Measurements from ENCODE around the gene PRR29. TPM values are rescaled to one million over a fixed set of nuclear protein-coding genes. Genes with fewer than 3 reads are reported as not detected.
"Not testable (repeated sequence)": the region's sequence is repeated elsewhere in the genome, so short reads cannot be mapped to it uniquely, and the experiment has no call there.

PRR29 gene
- total and polyA plus RNA-seq, 8 donors = 0.08 to 0.92 (median 0.50) TPM; not detected in 5

- 69 to 81% (median 72%) methylated on average over 9 to 10 of the region's 10 CpGs for WGBS, 5 donors
- Histone ChIP-seq H3K36me3 (no peaks in the 10 kb centered on the region), H3K9me3 (no peaks in the 10 kb centered on the region), H3K27me3 (peaks cover 0 to 20% (median 0%) of the 10 kb centered on the region in 3 donors), H3K4me1 (no peaks in the 10 kb centered on the region), H3K27ac (no peak overlapping the region), H3K4me3 (no peak overlapping the region)
- TF ChIP-seq EP300 (IDR thresholded peaks at IDR 0.05) (no peak), POLR2A (IDR thresholded peaks at IDR 0.05) (no peak), POLR2AphosphoS5 (IDR thresholded peaks at IDR 0.05) (no peak)
- TF ChIP-seq, protein P1, sequence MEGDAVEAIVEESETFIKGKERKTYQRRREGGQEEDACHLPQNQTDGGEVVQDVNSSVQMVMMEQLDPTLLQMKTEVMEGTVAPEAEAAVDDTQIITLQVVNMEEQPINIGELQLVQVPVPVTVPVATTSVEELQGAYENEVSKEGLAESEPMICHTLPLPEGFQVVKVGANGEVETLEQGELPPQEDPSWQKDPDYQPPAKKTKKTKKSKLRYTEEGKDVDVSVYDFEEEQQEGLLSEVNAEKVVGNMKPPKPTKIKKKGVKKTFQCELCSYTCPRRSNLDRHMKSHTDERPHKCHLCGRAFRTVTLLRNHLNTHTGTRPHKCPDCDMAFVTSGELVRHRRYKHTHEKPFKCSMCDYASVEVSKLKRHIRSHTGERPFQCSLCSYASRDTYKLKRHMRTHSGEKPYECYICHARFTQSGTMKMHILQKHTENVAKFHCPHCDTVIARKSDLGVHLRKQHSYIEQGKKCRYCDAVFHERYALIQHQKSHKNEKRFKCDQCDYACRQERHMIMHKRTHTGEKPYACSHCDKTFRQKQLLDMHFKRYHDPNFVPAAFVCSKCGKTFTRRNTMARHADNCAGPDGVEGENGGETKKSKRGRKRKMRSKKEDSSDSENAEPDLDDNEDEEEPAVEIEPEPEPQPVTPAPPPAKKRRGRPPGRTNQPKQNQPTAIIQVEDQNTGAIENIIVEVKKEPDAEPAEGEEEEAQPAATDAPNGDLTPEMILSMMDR (IDR thresholded peaks at IDR 0.05) = no peak
- DNase-seq = no peak
- intact Hi-C loops (cut with DNase I; ENCODE audit: low total_unique reads) = no loop called here
These were observed 23.5 kb upstream of the PRR29 start for GRCh38 chr17:63974594-63975192.

DNA sequence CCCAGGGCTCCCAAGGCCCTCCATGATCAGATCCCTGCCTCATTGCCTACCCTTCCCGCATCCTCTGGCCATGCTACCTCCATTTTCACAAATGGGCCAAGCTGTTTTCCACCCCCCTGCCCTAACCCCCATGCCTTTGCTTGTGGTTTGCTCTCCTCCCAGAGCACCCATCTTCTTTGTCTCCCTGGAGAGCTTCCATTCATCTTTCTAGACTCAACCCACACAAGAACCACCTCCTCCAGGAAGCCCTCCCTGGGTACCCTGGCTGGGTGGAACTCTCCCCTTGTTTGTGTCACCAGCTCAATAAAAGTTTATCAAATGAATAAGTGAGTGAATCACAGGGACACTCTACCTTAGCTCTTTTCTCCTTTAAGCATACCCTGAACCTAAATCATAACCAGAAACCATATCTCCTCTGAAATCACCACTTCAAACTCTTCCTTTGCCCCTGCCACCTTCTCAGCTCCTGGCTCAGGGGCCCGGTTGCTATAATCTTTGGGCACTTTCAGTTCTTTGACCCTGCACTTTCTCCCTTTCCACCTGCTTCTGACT, 22.5 kb upstream of the PRR29 start:
- Histone ChIP-seq H3K9me3 (no peaks in the 10 kb centered on the region), H3K36me3 (no peaks in the 10 kb centered on the region), H3K27ac (no peak overlapping the region), H3K4me1 (peaks cover 0 to 8% (median 0%) of the 10 kb centered on the region in 4 donors), H3K27me3 (peaks cover 0 to 20% (median 0%) of the 10 kb centered on the region in 3 donors), H3K4me3 (no peak overlapping the region)
- 75 to 84% (median 75%) methylated on average over 2 of the region's 2 CpGs for WGBS, 5 donors
- DNase-seq = no peak
- TF ChIP-seq POLR2A (IDR thresholded peaks at IDR 0.05) (no peak), POLR2AphosphoS5 (IDR thresholded peaks at IDR 0.05) (no peak), EP300 (IDR thresholded peaks at IDR 0.05) (no peak)
- TF ChIP-seq, protein P1 (IDR thresholded peaks at IDR 0.05) = no peak
- intact Hi-C loops (cut with DNase I; ENCODE audit: low total_unique reads) = no loop called here

DNA sequence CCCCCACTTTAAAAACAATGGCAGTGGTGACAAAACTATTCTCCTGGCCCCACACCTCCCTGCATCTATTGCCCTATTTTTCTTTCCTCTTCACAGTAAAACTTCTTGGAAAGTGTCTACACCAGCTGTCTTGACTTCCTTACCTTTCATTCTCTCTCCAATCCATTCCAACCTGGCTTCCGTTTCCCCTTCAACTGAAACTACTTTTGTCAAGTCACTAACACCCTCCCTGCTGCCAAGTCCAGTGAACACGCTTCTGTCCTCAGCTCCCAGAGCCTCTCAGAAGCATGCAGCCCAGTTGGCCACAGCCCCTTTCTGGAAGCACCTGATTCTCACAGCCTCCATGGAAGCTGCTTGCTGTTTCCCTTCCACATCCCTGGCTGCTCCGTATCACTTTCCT, 21.4 kb upstream of the PRR29 start:
- peaks cover 0 to 3% (median 3%) of the 10 kb centered on the region in 4 donors for H3K9me3 ChIP-seq
- peaks cover 0 to 20% (median 0%) of the 10 kb centered on the region in 3 donors for H3K27me3 ChIP-seq
- DNase-seq = no peak
- intact Hi-C loops (cut with DNase I; ENCODE audit: low total_unique reads) = no loop called here
- TF ChIP-seq, protein P1 (IDR thresholded peaks at IDR 0.05) = no peak
- TF ChIP-seq POLR2AphosphoS5 (IDR thresholded peaks at IDR 0.05) = no peak
- TF ChIP-seq EP300 (IDR thresholded peaks at IDR 0.05) = no peak
- no peak for TF ChIP-seq POLR2A (IDR thresholded peaks at IDR 0.05)
- 66 to 75% (median 70%) methylated on average over 3 of the region's 3 CpGs for WGBS, 5 donors
- peaks cover 0 to 10% (median 0%) of the 10 kb centered on the region in 4 donors for H3K4me1 ChIP-seq
- H3K36me3 ChIP-seq = no peaks in the 10 kb centered on the region
- no peak overlapping the region for H3K4me3 ChIP-seq
- no peak overlapping the region for H3K27ac ChIP-seq

DNA sequence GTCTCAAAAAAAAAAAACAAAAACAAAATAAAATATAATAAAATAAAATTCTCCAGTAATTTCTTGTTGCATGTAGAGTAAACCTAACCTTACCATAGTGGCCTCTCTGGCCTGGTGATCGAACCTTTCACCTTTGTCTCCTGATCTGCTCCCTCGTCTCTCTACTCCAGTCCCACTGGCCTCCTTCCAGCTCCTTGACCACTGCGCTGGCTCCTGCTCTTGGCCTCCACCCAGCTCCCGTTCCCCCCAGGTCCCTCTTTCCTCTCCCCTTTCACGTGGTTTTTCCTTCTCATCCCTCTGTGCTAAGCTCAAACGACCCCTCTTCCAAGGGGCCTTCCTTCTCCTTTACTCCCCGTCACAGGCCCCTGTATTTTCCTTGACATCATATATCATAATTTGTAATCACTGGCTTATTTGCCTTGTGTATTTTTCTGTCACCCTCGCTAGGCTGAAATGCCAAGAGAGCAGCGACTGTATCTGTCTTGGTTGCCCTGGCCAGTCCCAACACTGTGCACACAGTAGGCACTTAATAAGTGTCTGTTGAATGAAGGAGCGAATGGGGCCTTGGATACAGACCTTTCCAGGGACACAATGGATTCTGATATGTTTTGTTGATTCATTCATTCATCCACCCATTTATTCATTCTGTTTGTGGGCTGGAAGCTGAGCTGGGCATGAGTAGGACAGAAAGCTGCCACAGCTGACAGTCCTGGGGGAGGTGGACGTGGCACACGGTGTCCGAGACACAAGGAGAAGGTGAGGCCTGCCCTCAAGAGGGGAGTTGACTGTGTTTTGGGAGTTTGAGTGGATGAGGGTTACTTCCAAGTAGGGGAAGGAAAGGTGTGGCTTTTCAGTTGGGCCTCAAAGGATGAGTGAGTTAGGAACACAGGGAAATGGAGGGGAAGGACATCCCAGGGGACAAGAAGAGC, 19.6 kb upstream of the PRR29 start:
- no peak overlapping the region for H3K27ac ChIP-seq

GRCh38 chr17:63982641-63983040, 15.5 kb upstream of the PRR29 start:
- peak overlapping the region in 1 of 5 donors; percentile 71 for H3K27ac ChIP-seq
- H3K4me1 ChIP-seq = peaks cover 0 to 23% (median 12%) of the 10 kb centered on the region in 4 donors
- H3K27me3 ChIP-seq; H3K4me3 ChIP-seq; intact Hi-C loops (cut with DNase I; ENCODE audit: low total_unique reads); H3K36me3 ChIP-seq; DNase-seq; H3K9me3 ChIP-seq: not testable (repeated sequence)
- 89 to 100% (median 93%) methylated on average over 2 of the region's 2 CpGs for WGBS, 5 donors

More for the DNA sequence above, 19.6 kb upstream of the PRR29 start:
- TF ChIP-seq POLR2A (IDR thresholded peaks at IDR 0.05) = no peak
- TF ChIP-seq, protein P1 (IDR thresholded peaks at IDR 0.05) = no peak
- TF ChIP-seq EP300 (IDR thresholded peaks at IDR 0.05) = no peak
- TF ChIP-seq POLR2AphosphoS5 (IDR thresholded peaks at IDR 0.05) = no peak
- H3K36me3 ChIP-seq = no peaks in the 10 kb centered on the region
- peaks cover 0 to 10% (median 0%) of the 10 kb centered on the region in 4 donors for H3K4me1 ChIP-seq
- H3K27me3 ChIP-seq = peaks cover 0 to 10% (median 0%) of the 10 kb centered on the region in 3 donors
- DNase-seq = no peak
- WGBS, 5 donors = 68 to 76% (median 75%) methylated on average over 13 of the region's 13 CpGs
- H3K9me3 ChIP-seq = peaks cover 0 to 10% (median 5%) of the 10 kb centered on the region in 4 donors
- H3K4me3 ChIP-seq = no peak overlapping the region
- intact Hi-C loops (cut with DNase I; ENCODE audit: low total_unique reads) = no loop called here

Data from stomach (tissue), 9 donors.